GM12878 (cell line): ENCODE measurements around the gene MPHOSPH9. TPM values are rescaled to one million over a fixed set of nuclear protein-coding genes. Genes with fewer than 3 reads are reported as not detected.

ENCODE experiments used
- ATAC-seq: fragments of 200-7000 bp; cut with Tn5 transposase; 3 replicates; pipeline ENCODE4 v1.9.1; 2020; ENCODE audit warnings: mild to moderate bottlenecking, moderate library complexity
- BruUV-seq: library from RNA; stranded (reverse); fragments of 400-500 nt; replicated peaks from 2 replicates; lab custom pipeline; 2021; lab: Mats Ljungman, UMichigan
- CTCF ChIA-PET: fragments of 300-600 bp; sonication (Branson Sonifier 250); formaldehyde crosslinking; extraction: SDS; loops from one replicate; lab custom pipeline; 2021; ENCODE audit warnings: inconsistent platforms; lab: Yijun Ruan, JAX
- POLR2A ChIA-PET: fragments of 350-600 bp; formaldehyde crosslinking; extraction: SDS; loops from one replicate; lab custom pipeline; 2021; ENCODE audit warnings: inconsistent platforms; lab: Charles Lee
- RAD21 ChIA-PET: fragments of 300-600 bp; sonication (Branson Sonifier 250); formaldehyde crosslinking; loops from one replicate; lab custom pipeline; 2023; ENCODE audit warnings: antibody characterized with exemption; ENCODE audit not compliant: unreplicated experiment; lab: Charles Lee
- SMC1A ChIA-PET: fragments of 300-600 bp; sonication (Branson Sonifier 250); formaldehyde crosslinking; loops from one replicate; lab custom pipeline; 2023; ENCODE audit not compliant: unreplicated experiment, uncharacterized antibody; lab: Charles Lee
- DNase-seq: peaks from one replicate; pipeline ENCODE4 v3.0.0-alpha.2; 2011; ENCODE audit warnings: low read depth, low spot score
- FAIRE-seq: peaks from 3 replicates; lab custom pipeline; 2011; peaks lifted over from hg19 to GRCh38; lab: Jason Lieb, UNC
- H2AFZ ChIP-seq: 2 replicates; pipeline ENCODE4 v1.6.0; 2011; ENCODE audit warnings: low read depth, low read length, control low read depth; ENCODE audit not compliant: control insufficient read depth
- H3K27ac ChIP-seq: 2 replicates; pipeline ENCODE4 v1.5.1; 2011; ENCODE audit warnings: control low read depth; ENCODE audit not compliant: control insufficient read depth, insufficient read depth
- H3K27me3 ChIP-seq, 2 experiments: replicated peaks in 1 of 2; 2 replicates each; pipeline versions ENCODE4 v1.6.0 to v1.6.1; 2011; ENCODE audit warnings: low read length in 1 of 2; ENCODE audit not compliant: control insufficient read depth in 2 of 2, insufficient read depth in 2 of 2
- H3K36me3 ChIP-seq, 2 experiments: 2 replicates each; pipeline ENCODE4 v1.5.1; 2011; ENCODE audit warnings: low read length in 1 of 2; ENCODE audit not compliant: control insufficient read depth in 2 of 2, insufficient read depth in 2 of 2
- H3K4me1 ChIP-seq: 2 replicates; pipeline ENCODE4 v1.6.1; 2011; ENCODE audit warnings: mild to moderate bottlenecking, low read length, moderate library complexity, mixed read lengths; ENCODE audit not compliant: control insufficient read depth, insufficient read depth
- H3K4me2 ChIP-seq: 2 replicates; pipeline ENCODE4 v1.6.0; 2011; ENCODE audit warnings: control low read depth; ENCODE audit not compliant: control insufficient read depth, insufficient read depth
- H3K4me3 ChIP-seq: fragments of 200-600 bp; sonication (generic); 2 replicates; pipeline ENCODE4 v1.5.1; 2016
- H3K79me2 ChIP-seq: 2 replicates; pipeline ENCODE4 v1.6.0; 2011; ENCODE audit warnings: low read length; ENCODE audit not compliant: control insufficient read depth, insufficient read depth
- H3K9ac ChIP-seq: 2 replicates; pipeline ENCODE4 v1.8.0; 2011; ENCODE audit warnings: low read length, control low read depth, mixed read lengths; ENCODE audit not compliant: control insufficient read depth, insufficient read depth
- H3K9me3 ChIP-seq: replicated peaks from 3 replicates; pipeline ENCODE4 v1.5.1; 2011; ENCODE audit warnings: mild to moderate bottlenecking, low read length; ENCODE audit not compliant: control insufficient read depth, insufficient read depth
- H4K20me1 ChIP-seq: 2 replicates; pipeline ENCODE4 v1.6.0; 2011; ENCODE audit not compliant: control insufficient read depth, insufficient read depth
- BHLHE40 ChIP-seq, 2 experiments: fragments of 450-650 bp in 1 of 2; IDR thresholded peaks; 2 replicates each; pipeline ENCODE4 v1.6.1; 2011 to 2017; ENCODE audit warnings: low read depth in 2 of 2, borderline replicate concordance in 1 of 2, improper control_type of control experiment in 1 of 2, low read length in 1 of 2, mild to moderate bottlenecking in 1 of 2
- CHD4 ChIP-seq: fragments of 200-600 bp; sonication (generic); IDR thresholded peaks from 2 replicates; pipeline ENCODE4 v1.6.1; 2016; ENCODE audit warnings: mild to moderate bottlenecking
- POLR2AphosphoS5 ChIP-seq: IDR thresholded peaks from 2 replicates; pipeline ENCODE4 v1.6.1; 2011; ENCODE audit warnings: mild to moderate bottlenecking, low read length, inconsistent platforms
- RB1 ChIP-seq: fragments of 450-650 bp; formaldehyde crosslinking; IDR thresholded peaks from 2 replicates; pipeline ENCODE4 v1.6.1; 2017; ENCODE audit warnings: mild to moderate bottlenecking, borderline replicate concordance
- SMAD5 ChIP-seq: IDR thresholded peaks from 2 replicates; pipeline ENCODE4 v1.6.1; 2016; ENCODE audit warnings: antibody characterized with exemption, low read depth
- SMC3 ChIP-seq: IDR thresholded peaks from 2 replicates; pipeline ENCODE4 v1.6.1; 2011; ENCODE audit warnings: low read length, improper control_type of control experiment, borderline replicate concordance
- SP1 ChIP-seq: IDR thresholded peaks from one replicate; pipeline ENCODE4 v1.6.1; 2011; ENCODE audit warnings: low read depth, low read length
- TARDBP ChIP-seq: IDR thresholded peaks from 2 replicates; pipeline ENCODE4 v1.6.1; 2016; ENCODE audit warnings: borderline replicate concordance
- ZBED1 ChIP-seq: IDR thresholded peaks from 2 replicates; pipeline ENCODE4 v1.6.1; 2016; ENCODE audit warnings: borderline replicate concordance
- ZNF274 ChIP-seq: IDR thresholded peaks from one replicate; pipeline ENCODE4 v1.8.0; 2011; ENCODE audit not compliant: insufficient read length, insufficient read depth
- WGBS: methylation state at CpG from one replicate; pipeline ENCODE4 v1.1.6; 2016; ENCODE audit warnings: low lambda C conversion rate; ENCODE audit not compliant: insufficient replicate concordance, insufficient coverage; ENCODE audit errors: missing lambda C conversion rate; 5-methylcytosine and 5-hydroxymethylcytosine counted together
- in situ Hi-C: fragments of 300-500 bp; cut with MboI; formaldehyde crosslinking; loops from 9 replicates; pipeline ENCODE4 v1.14.3; 2018; ENCODE audit warnings: mixed read lengths
- intact Hi-C: fragments of 100-400 bp; cut with micrococcal nuclease; formaldehyde crosslinking; loops from one replicate; pipeline ENCODE4 v1.14.2; 2022; ENCODE audit not compliant: unreplicated experiment
- polyA plus RNA-seq, 11 experiments: library from polyadenylated mRNA; depleted of rRNA in 4 of 11; unstranded in 6 of 11; stranded (reverse) in 5 of 11; fragments of >200 nt; fragmentation: Nextera tagmentation in 4 of 11; fragmentation: Illumina TruSeq in 1 of 11; extraction: Ambion mirVana in 4 of 11; extraction: Trizol in 1 of 11; gene quantifications; 1 replicate in 1 of 11; 2 replicates in 10 of 11; pipeline versions ENCODE4 v1.2.1 to v1.2.3, GENCODE V29; 2011 to 2016; ENCODE audit warnings: inconsistent platforms in 2 of 11, missing spikeins in 2 of 11, low read depth in 1 of 11
- total RNA-seq, 4 experiments: library from RNA; depleted of rRNA in 3 of 4; stranded (reverse); fragments of >200 nt in 3 of 4; fragmentation: Illumina TruSeq in 1 of 4; extraction: Trizol in 1 of 4; gene quantifications; 2 replicates each; pipeline versions ENCODE4 v1.2.1 to v1.2.3, GENCODE V29; 2013 to 2021
- TF ChIP-seq, protein P1 (sequence below): fragments of 450-650 bp; IDR thresholded peaks from 2 replicates; pipeline ENCODE4 v1.6.1; 2014; ENCODE audit warnings: mild to moderate bottlenecking
- TF ChIP-seq, protein P2 (sequence below): fragments of 450-650 bp; IDR thresholded peaks from 2 replicates; pipeline ENCODE4 v1.6.1; 2016; ENCODE audit warnings: mild to moderate bottlenecking
- TF ChIP-seq, protein P3 (sequence below): IDR thresholded peaks from 2 replicates; pipeline ENCODE4 v1.6.1; 2012; ENCODE audit warnings: mild to moderate bottlenecking, low read depth, low read length

The MPHOSPH9 gene
- total and polyA plus RNA-seq, 10 of the 15 experiments (the other 5 are each of a cell fraction or from before 2014, with no cell fraction given), result 11.5 to 72.2 (median 45.7) TPM

DNA sequence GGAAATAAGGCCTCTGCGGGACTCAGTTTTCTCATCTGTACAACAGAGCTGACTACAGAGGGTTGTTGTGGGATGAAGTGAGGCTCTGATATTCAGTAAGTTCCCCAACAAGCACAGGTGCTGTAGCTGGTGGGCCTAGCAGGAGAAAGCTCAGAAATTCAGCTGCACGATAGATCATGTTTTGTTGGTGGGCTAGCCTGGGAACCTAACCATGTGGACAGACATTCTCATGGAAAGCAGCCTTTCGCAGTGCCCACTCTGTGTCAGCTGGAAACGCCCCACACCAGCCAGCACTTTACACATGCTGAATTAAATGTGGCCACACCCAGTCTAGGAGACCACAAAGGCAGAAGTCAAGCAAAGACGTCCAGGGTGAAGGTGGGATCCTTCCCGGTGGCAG is 98.1 kb downstream of the MPHOSPH9 start:
- ATAC-seq, result no peak
- SMC1A ChIA-PET, result no interaction called here
- no peak for DNase-seq
- Histone ChIP-seq H3K27ac (no peak overlapping the region), H3K36me3 (no peaks in the 10 kb centered on the region), H3K9me3 (no peaks in the 10 kb centered on the region), H3K4me3 (no peak overlapping the region)
- CTCF ChIA-PET, result interaction anchor here (0.6 kb wide), 1 partner anchor 316 kb away, joined by 3 read pairs; no protein-coding TSS in a partner anchor
- RAD21 ChIA-PET, result no interaction called here
- no peak for FAIRE-seq
- in situ Hi-C loops, result no loop called here
- TF ChIP-seq ZNF274, result no peak
- no peak for TF ChIP-seq TARDBP
- no peak for TF ChIP-seq ZBED1
- no peak for TF ChIP-seq SMAD5
- TF ChIP-seq SMC3, result no peak
- no peak for TF ChIP-seq BHLHE40 (IDR thresholded peaks at IDR 0.05; ENCODE audit: borderline replicate concordance in 1 of 2, low read depth in 2 of 2, low read length in 1 of 2)
- TF ChIP-seq, protein P1, sequence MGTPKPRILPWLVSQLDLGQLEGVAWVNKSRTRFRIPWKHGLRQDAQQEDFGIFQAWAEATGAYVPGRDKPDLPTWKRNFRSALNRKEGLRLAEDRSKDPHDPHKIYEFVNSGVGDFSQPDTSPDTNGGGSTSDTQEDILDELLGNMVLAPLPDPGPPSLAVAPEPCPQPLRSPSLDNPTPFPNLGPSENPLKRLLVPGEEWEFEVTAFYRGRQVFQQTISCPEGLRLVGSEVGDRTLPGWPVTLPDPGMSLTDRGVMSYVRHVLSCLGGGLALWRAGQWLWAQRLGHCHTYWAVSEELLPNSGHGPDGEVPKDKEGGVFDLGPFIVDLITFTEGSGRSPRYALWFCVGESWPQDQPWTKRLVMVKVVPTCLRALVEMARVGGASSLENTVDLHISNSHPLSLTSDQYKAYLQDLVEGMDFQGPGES, result no peak
- TF ChIP-seq RB1, result no peak
- TF ChIP-seq, all 136 proteins: peak for 0
- no peaks in the 10 kb centered on the region for H4K20me1 ChIP-seq
- H2AFZ ChIP-seq, result no peak overlapping the region
- no peaks in the 10 kb centered on the region for H3K79me2 ChIP-seq
- H3K27me3 ChIP-seq, result no peaks in the 10 kb centered on the region
- no peak overlapping the region for H3K9ac ChIP-seq
- H3K4me2 ChIP-seq, result no peak overlapping the region
- intact Hi-C loops, result no loop called here
- BruUV-seq, result no TSS peak
- WGBS, result 40% methylated on average over 6 of the region's 6 CpGs
- H3K4me1 ChIP-seq, result no peaks in the 10 kb centered on the region
- POLR2A ChIA-PET, result no interaction called here

DNA sequence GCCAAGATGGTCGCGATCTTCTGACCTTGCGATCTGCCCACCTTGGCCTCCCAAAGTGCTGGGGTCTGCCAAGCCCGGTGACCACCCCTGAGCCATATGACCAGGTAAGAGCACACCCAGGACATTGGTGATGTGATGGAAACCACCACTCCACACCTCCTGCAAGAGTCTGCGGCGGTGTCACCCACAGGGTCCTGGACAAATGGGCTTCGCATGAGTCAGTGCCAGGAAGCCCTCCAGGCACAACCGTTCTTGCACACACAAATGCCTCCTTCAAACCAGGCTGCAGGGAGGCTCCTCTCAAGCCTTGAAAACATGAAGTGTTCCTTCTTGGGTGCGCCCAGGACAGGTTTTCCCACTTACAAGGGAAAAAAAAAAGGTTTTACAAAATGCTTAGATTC is 98.7 kb downstream of the MPHOSPH9 start:
- no peak overlapping the region for H3K9ac ChIP-seq
- TF ChIP-seq CHD4 (no peak), SMC3 (no peak), POLR2AphosphoS5 (no peak), SP1 (no peak)
- TF ChIP-seq, protein P2, sequence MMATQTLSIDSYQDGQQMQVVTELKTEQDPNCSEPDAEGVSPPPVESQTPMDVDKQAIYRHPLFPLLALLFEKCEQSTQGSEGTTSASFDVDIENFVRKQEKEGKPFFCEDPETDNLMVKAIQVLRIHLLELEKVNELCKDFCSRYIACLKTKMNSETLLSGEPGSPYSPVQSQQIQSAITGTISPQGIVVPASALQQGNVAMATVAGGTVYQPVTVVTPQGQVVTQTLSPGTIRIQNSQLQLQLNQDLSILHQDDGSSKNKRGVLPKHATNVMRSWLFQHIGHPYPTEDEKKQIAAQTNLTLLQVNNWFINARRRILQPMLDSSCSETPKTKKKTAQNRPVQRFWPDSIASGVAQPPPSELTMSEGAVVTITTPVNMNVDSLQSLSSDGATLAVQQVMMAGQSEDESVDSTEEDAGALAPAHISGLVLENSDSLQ, result no peak
- TF ChIP-seq, protein P3, sequence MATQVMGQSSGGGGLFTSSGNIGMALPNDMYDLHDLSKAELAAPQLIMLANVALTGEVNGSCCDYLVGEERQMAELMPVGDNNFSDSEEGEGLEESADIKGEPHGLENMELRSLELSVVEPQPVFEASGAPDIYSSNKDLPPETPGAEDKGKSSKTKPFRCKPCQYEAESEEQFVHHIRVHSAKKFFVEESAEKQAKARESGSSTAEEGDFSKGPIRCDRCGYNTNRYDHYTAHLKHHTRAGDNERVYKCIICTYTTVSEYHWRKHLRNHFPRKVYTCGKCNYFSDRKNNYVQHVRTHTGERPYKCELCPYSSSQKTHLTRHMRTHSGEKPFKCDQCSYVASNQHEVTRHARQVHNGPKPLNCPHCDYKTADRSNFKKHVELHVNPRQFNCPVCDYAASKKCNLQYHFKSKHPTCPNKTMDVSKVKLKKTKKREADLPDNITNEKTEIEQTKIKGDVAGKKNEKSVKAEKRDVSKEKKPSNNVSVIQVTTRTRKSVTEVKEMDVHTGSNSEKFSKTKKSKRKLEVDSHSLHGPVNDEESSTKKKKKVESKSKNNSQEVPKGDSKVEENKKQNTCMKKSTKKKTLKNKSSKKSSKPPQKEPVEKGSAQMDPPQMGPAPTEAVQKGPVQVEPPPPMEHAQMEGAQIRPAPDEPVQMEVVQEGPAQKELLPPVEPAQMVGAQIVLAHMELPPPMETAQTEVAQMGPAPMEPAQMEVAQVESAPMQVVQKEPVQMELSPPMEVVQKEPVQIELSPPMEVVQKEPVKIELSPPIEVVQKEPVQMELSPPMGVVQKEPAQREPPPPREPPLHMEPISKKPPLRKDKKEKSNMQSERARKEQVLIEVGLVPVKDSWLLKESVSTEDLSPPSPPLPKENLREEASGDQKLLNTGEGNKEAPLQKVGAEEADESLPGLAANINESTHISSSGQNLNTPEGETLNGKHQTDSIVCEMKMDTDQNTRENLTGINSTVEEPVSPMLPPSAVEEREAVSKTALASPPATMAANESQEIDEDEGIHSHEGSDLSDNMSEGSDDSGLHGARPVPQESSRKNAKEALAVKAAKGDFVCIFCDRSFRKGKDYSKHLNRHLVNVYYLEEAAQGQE, result no peak
- H3K4me3 ChIP-seq, result no peak overlapping the region
- ChIA-PET SMC1A (no interaction called here), POLR2A (no interaction called here), RAD21 (no interaction called here), CTCF (interaction anchor here (0.6 kb wide), 1 partner anchor 317 kb away, joined by 3 read pairs; no protein-coding TSS in a partner anchor)
- no peaks in the 10 kb centered on the region for H3K4me1 ChIP-seq
- in situ Hi-C loops, result no loop called here
- no peak for FAIRE-seq
- no peak overlapping the region for H3K27ac ChIP-seq
- H3K27me3 ChIP-seq, result no peaks in the 10 kb centered on the region
- H3K9me3 ChIP-seq, result no peaks in the 10 kb centered on the region
- WGBS, result 85% methylated on average over 9 of the region's 9 CpGs
- intact Hi-C loops, result no loop called here
- no peaks in the 10 kb centered on the region for H3K79me2 ChIP-seq
- no peak overlapping the region for H3K4me2 ChIP-seq
- no peak for DNase-seq
- no peaks in the 10 kb centered on the region for H4K20me1 ChIP-seq
- ATAC-seq, result no peak
- H3K36me3 ChIP-seq, result no peaks in the 10 kb centered on the region
- H2AFZ ChIP-seq, result no peak overlapping the region
- BruUV-seq, result no TSS peak
